Measurements from ENCODE around the gene METTL18. TPM values are rescaled to one million over a fixed set of nuclear protein-coding genes. Genes with fewer than 3 reads are reported as not detected.

METTL18 gene
- polyA plus RNA-seq, 1 experiment: 7.1 TPM

- ChIA-PET CTCF (no interaction called here), POLR2A (no interaction called here)
- no peak overlapping the region for H3K27ac ChIP-seq (ENCODE audit: low read depth, low read length)
- TF ChIP-seq CTCF (IDR thresholded peaks at IDR 0.05; ENCODE audit: low read depth, low read length): no peak
- H3K4me3 ChIP-seq (ENCODE audit: low read depth, low read length): no peak overlapping the region
- H3K27me3 ChIP-seq (ENCODE audit: control insufficient read depth, insufficient read depth, low read length): no peaks in the 10 kb centered on the region
- DNase-seq (ENCODE audit: low read depth, low spot score): no peak
- H3K9me3 ChIP-seq (ENCODE audit: control insufficient read depth, insufficient read depth, low read length): no peaks in the 10 kb centered on the region
Measured at GRCh38 chr1:169833179-169833901, 38.6 kb upstream of the METTL18 start.

- no peaks in the 10 kb centered on the region for H3K9me3 ChIP-seq (ENCODE audit: control insufficient read depth, insufficient read depth, low read length)
- no peak overlapping the region for H3K27ac ChIP-seq (ENCODE audit: low read depth, low read length)
- ChIA-PET POLR2A (no interaction called here), CTCF (interaction anchor here (1.2 kb wide), 1 partner anchor 20 kb away, joined by 8 read pairs; no protein-coding TSS in a partner anchor)
- no peaks in the 10 kb centered on the region for H3K27me3 ChIP-seq (ENCODE audit: control insufficient read depth, insufficient read depth, low read length)
- DNase-seq (ENCODE audit: low read depth, low spot score): no peak
- no peak overlapping the region for H3K4me3 ChIP-seq (ENCODE audit: low read depth, low read length)
- TF ChIP-seq CTCF (IDR thresholded peaks at IDR 0.05; ENCODE audit: low read depth, low read length): no peak
Measured at GRCh38 chr1:169829671-169830070, 35.0 kb upstream of the METTL18 start.

GRCh38 chr1:169824153-169824552 lies 29.4 kb upstream of the METTL18 start:
- CTCF ChIA-PET: no interaction called here
- TF ChIP-seq CTCF (IDR thresholded peaks at IDR 0.05; ENCODE audit: low read depth, low read length): no peak
- POLR2A ChIA-PET: no interaction called here
- H3K27ac ChIP-seq (ENCODE audit: low read depth, low read length): no peak overlapping the region
- no peak for DNase-seq (ENCODE audit: low read depth, low spot score)
- H3K4me3 ChIP-seq (ENCODE audit: low read depth, low read length): no peak overlapping the region
- no peaks in the 10 kb centered on the region for H3K9me3 ChIP-seq (ENCODE audit: control insufficient read depth, insufficient read depth, low read length)
- H3K27me3 ChIP-seq (ENCODE audit: control insufficient read depth, insufficient read depth, low read length): no peaks in the 10 kb centered on the region

GRCh38 chr1:169821500-169821899 lies 26.8 kb upstream of the METTL18 start:
- ChIA-PET CTCF (no interaction called here), POLR2A (no interaction called here)
- DNase-seq (ENCODE audit: low read depth, low spot score): no peak
- TF ChIP-seq CTCF (IDR thresholded peaks at IDR 0.05; ENCODE audit: low read depth, low read length): no peak
- Histone ChIP-seq H3K9me3 (ENCODE audit: control insufficient read depth, insufficient read depth, low read length) (no peaks in the 10 kb centered on the region), H3K27me3 (ENCODE audit: control insufficient read depth, insufficient read depth, low read length) (no peaks in the 10 kb centered on the region), H3K4me3 (ENCODE audit: low read depth, low read length) (no peak overlapping the region), H3K27ac (ENCODE audit: low read depth, low read length) (no peak overlapping the region)

GRCh38 chr1:169816617-169817016 lies 21.9 kb upstream of the METTL18 start:
- no peak for DNase-seq (ENCODE audit: low read depth, low spot score)
- CTCF ChIA-PET: no interaction called here
- Histone ChIP-seq H3K4me3 (ENCODE audit: low read depth, low read length) (no peak overlapping the region), H3K27ac (ENCODE audit: low read depth, low read length) (no peak overlapping the region), H3K27me3 (ENCODE audit: control insufficient read depth, insufficient read depth, low read length) (no peaks in the 10 kb centered on the region), H3K9me3 (ENCODE audit: control insufficient read depth, insufficient read depth, low read length) (no peaks in the 10 kb centered on the region)
- POLR2A ChIA-PET: no interaction called here
- no peak for TF ChIP-seq CTCF (IDR thresholded peaks at IDR 0.05; ENCODE audit: low read depth, low read length)
